IPS-18c (cell line): ENCODE data around the gene SARDH.
"Not testable (repeated sequence)": the region's sequence is repeated elsewhere in the genome, so short reads cannot be mapped to it uniquely, and the experiment has no call there.

Experiments used
- H3K4me3 ChIP-seq: 2 replicates; pipeline ENCODE4 v1.7.0; 2013; ENCODE audit warnings: low read depth, mild to moderate bottlenecking, low read length, moderate library complexity; ENCODE audit not compliant: insufficient read depth
- H3K9me3 ChIP-seq: one replicate; pipeline ENCODE4 v1.6.1; 2013; ENCODE audit warnings: mild to moderate bottlenecking, low read length, moderate library complexity; ENCODE audit not compliant: control insufficient read depth, insufficient read depth

Gene SARDH

GRCh38 chr9:133763272-133764183, 25.4 kb upstream of the SARDH start:
- H3K9me3 ChIP-seq, result no peaks in the 10 kb centered on the region

GRCh38 chr9:133762488-133763271, 24.5 kb upstream of the SARDH start:
- no peak overlapping the region for H3K4me3 ChIP-seq
- H3K9me3 ChIP-seq, result no peaks in the 10 kb centered on the region

More at GRCh38 chr9:133763272-133764183, 25.4 kb upstream of the SARDH start:
- no peak overlapping the region for H3K4me3 ChIP-seq

- Histone ChIP-seq H3K4me3 (no peak overlapping the region), H3K9me3 (no peaks in the 10 kb centered on the region)
These were observed 23.6 kb upstream of the SARDH start for GRCh38 chr9:133761641-133762248.

GRCh38 chr9:133760713-133761290, 22.6 kb upstream of the SARDH start:
- Histone ChIP-seq H3K9me3 (no peaks in the 10 kb centered on the region), H3K4me3 (no peak overlapping the region)

- H3K4me3 ChIP-seq, result no peak overlapping the region
- H3K9me3 ChIP-seq, result peaks cover 3% of the 10 kb centered on the region
These were observed 21.8 kb upstream of the SARDH start for GRCh38 chr9:133759946-133760345.

- Histone ChIP-seq H3K9me3 (peaks cover 3% of the 10 kb centered on the region), H3K4me3 (no peak overlapping the region)
These were observed 21.2 kb upstream of the SARDH start for GRCh38 chr9:133759146-133759900.

GRCh38 chr9:133758228-133758627, 20.1 kb upstream of the SARDH start:
- Histone ChIP-seq H3K4me3 (no peak overlapping the region), H3K9me3 (peaks cover 3% of the 10 kb centered on the region)

- Histone ChIP-seq H3K9me3 (peaks cover 3% of the 10 kb centered on the region), H3K4me3 (no peak overlapping the region)
These were observed 16.6 kb upstream of the SARDH start for GRCh38 chr9:133754688-133755227.

- no peak overlapping the region for H3K4me3 ChIP-seq
- peaks cover 3% of the 10 kb centered on the region for H3K9me3 ChIP-seq
These were observed 16.0 kb upstream of the SARDH start for GRCh38 chr9:133754187-133754586.

- Histone ChIP-seq H3K9me3 (peaks cover 3% of the 10 kb centered on the region), H3K4me3 (no peak overlapping the region; the same call in 1 of the 2 replicates)
These were observed 14.7 kb upstream of the SARDH start for GRCh38 chr9:133752739-133753446.

- H3K4me3 ChIP-seq, result no peak overlapping the region
- peaks cover 3% of the 10 kb centered on the region for H3K9me3 ChIP-seq
These were observed 13.0 kb upstream of the SARDH start for GRCh38 chr9:133750982-133751649.

GRCh38 chr9:133747309-133747708, 9.2 kb upstream of the SARDH start:
- Histone ChIP-seq H3K9me3 (no peaks in the 10 kb centered on the region), H3K4me3 (no peak overlapping the region)

GRCh38 chr9:133744528-133744927, 6.4 kb upstream of the SARDH start:
- H3K9me3 ChIP-seq, H3K4me3 ChIP-seq: not testable (repeated sequence)

- no peak overlapping the region for H3K4me3 ChIP-seq
These were observed 4.8 kb upstream of the SARDH start for GRCh38 chr9:133742849-133743444.

GRCh38 chr9:133742251-133742650, 4.1 kb upstream of the SARDH start:
- Histone ChIP-seq H3K9me3 (peaks cover 2% of the 10 kb centered on the region), H3K4me3 (no peak overlapping the region)

More at GRCh38 chr9:133742849-133743444, 4.8 kb upstream of the SARDH start:
- no peaks in the 10 kb centered on the region for H3K9me3 ChIP-seq
